Measurements from ENCODE around the gene OIP5.

The OIP5 gene

DNA sequence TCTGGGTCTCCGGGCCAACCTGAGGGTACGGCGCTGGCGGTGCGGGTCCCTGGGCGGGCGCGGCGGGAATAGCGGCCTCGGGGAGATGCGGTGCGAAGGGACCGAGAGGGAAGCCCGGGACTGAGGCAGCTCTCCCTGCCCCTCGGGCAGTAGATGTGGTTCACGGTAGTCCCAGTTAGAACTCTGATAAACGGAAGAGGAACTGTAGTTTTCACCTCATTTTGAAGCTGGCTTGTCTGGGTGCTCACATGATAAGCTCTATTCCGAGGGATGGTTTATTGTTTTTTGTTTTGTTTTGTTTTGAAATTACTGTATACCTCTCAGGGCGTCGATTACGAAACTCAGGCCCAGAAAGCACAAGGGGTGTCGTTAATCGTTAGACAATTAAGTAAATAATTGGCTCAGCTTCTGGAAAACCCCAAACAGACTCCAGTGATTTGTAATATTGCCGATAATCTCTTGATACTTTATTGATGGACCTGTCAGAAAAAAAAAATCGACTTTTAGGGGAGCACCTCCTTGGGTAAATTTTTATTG, 703 bp upstream of the OIP5 start:
- Histone ChIP-seq H4K12ac (ENCODE audit: low read depth, low read length) (peak overlapping the region; percentile 19), H3K79me1 (ENCODE audit: low read length) (peaks cover 7% of the 10 kb centered on the region), H3K36me3 (ENCODE audit: control insufficient read depth in 1 of 2, insufficient read depth in 2 of 2, low read length in 2 of 2) (peaks cover 0 to under 1% of the 10 kb centered on the region in 2 experiments), H3K23ac (ENCODE audit: low read length) (no peak overlapping the region), H3K14ac (ENCODE audit: low read length) (peak overlapping the region; percentile 64), H2BK5ac (ENCODE audit: low read depth, low read length, poor library complexity) (peak overlapping the region; percentile 49), H3K4me2 (ENCODE audit: low read length) (peak overlapping the region; percentile 68), H4K91ac (ENCODE audit: low read depth, low read length) (peak overlapping the region; percentile 50), H3K9me3 (ENCODE audit: insufficient read depth, low read depth, low read length) (peaks cover 2% of the 10 kb centered on the region), H2BK120ac (ENCODE audit: insufficient read depth, low read length, poor library complexity) (peak overlapping the region; percentile 44), H3K18ac (ENCODE audit: low read length) (peak overlapping the region; percentile 60), H4K8ac (ENCODE audit: low read depth, low read length) (peak overlapping the region; percentile 50), H3K4ac (ENCODE audit: low read depth, low read length) (peak overlapping the region; percentile 66), H3K79me2 (ENCODE audit: control insufficient read depth, insufficient read depth, low read length, poor library complexity) (peaks cover 10% of the 10 kb centered on the region), H2AK5ac (ENCODE audit: low read length) (peak overlapping the region; percentile 35), H3K27me3 (ENCODE audit: insufficient read depth, low read length) (no peaks in the 10 kb centered on the region), H3K9ac (ENCODE audit: low read length) (peak overlapping the region; percentile 3), H2AFZ (ENCODE audit: insufficient read depth, low read length, poor library complexity) (peak overlapping the region; percentile 100), H3K27ac (ENCODE audit: low read depth, low read length) (peak overlapping the region; percentile 73), H3K4me1 (ENCODE audit: control insufficient read depth in 1 of 2, insufficient read depth in 2 of 2, low read length in 2 of 2) (peaks cover 3 to 5% of the 10 kb centered on the region in 2 experiments), H3K4me3 (ENCODE audit: low read depth, low read length) (peak overlapping the region; percentile 78), H2BK12ac (ENCODE audit: low read length) (no peak overlapping the region)
- DNase-seq, result no peak
- no CpG with 5 or more reads among the region's 26 CpGs for WGBS (ENCODE audit: extremely low coverage, insufficient coverage, insufficient read length)

DNA sequence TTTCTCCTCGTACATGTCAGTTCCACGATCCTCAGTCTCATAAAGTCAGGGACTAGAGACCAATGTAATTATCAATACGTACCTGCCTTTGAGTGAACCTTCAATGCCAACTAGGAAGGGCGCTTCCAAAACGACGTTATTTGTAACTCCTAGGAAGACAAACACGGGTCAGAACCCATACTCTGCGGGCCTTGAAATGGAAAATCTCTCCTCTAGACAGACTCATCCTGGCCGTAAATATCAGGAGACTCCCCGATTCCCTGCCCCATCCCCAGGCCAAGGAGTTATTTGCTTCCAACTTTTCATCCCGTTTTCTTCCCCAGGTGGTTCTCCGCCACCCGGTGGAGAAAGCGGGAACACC, 578 bp downstream of the OIP5 start:
- Histone ChIP-seq H3K4ac (ENCODE audit: low read depth, low read length) (no peak overlapping the region), H3K27ac (ENCODE audit: low read depth, low read length) (peak overlapping the region; percentile 58), H3K14ac (ENCODE audit: low read length) (peak overlapping the region; percentile 62), H3K79me1 (ENCODE audit: low read length) (peaks cover 7% of the 10 kb centered on the region), H3K18ac (ENCODE audit: low read length) (peak overlapping the region; percentile 88), H3K79me2 (ENCODE audit: control insufficient read depth, insufficient read depth, low read length, poor library complexity) (peaks cover 10% of the 10 kb centered on the region), H3K9me3 (ENCODE audit: insufficient read depth, low read depth, low read length) (peaks cover 2% of the 10 kb centered on the region), H2BK5ac (ENCODE audit: low read depth, low read length, poor library complexity) (peak overlapping the region; percentile 58), H2AK5ac (ENCODE audit: low read length) (no peak overlapping the region), H4K91ac (ENCODE audit: low read depth, low read length) (no peak overlapping the region), H2AFZ (ENCODE audit: insufficient read depth, low read length, poor library complexity) (peak overlapping the region; percentile 90), H3K23ac (ENCODE audit: low read length) (no peak overlapping the region), H3K9ac (ENCODE audit: low read length) (peak overlapping the region; percentile 95), H4K8ac (ENCODE audit: low read depth, low read length) (peak overlapping the region; percentile 94), H3K4me3 (ENCODE audit: low read depth, low read length) (peak overlapping the region; percentile 97), H3K4me1 (ENCODE audit: control insufficient read depth in 1 of 2, insufficient read depth in 2 of 2, low read length in 2 of 2) (peaks cover 2 to 3% of the 10 kb centered on the region in 2 experiments), H2BK12ac (ENCODE audit: low read length) (no peak overlapping the region), H2BK120ac (ENCODE audit: insufficient read depth, low read length, poor library complexity) (no peak overlapping the region), H3K4me2 (ENCODE audit: low read length) (peak overlapping the region; percentile 85), H4K12ac (ENCODE audit: low read depth, low read length) (peak overlapping the region; percentile 33), H3K27me3 (ENCODE audit: insufficient read depth, low read length) (no peaks in the 10 kb centered on the region), H3K36me3 (ENCODE audit: control insufficient read depth in 1 of 2, insufficient read depth in 2 of 2, low read length in 2 of 2) (no peaks in the 10 kb centered on the region)
- no CpG with 5 or more reads among the region's 14 CpGs for WGBS (ENCODE audit: extremely low coverage, insufficient coverage, insufficient read length)
- DNase-seq, result peak; percentile 45 to 72

DNA sequence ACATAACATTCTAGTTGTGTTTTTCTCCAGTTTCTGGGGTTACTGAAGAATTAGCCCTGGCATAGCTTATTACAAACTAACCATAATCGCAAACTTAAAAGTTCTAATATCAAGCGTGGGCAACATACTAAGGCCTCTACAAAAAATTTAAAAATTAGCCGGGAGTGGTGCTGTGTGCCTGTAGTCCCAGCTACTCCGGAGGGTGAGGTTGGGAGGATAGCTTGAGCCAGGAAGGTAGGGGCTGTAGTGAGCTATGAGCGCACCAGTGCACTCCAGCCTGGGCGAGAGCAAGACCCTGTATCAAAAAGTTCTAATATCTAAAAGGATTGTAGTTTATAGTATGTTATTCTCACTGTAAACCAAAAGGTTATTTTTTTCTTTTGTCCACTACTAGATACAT, 1.1 kb downstream of the OIP5 start:
- WGBS (ENCODE audit: extremely low coverage, insufficient coverage, insufficient read length), result no CpG with 5 or more reads among the region's 6 CpGs
- no peak for DNase-seq
- H3K4me1 ChIP-seq (ENCODE audit: control insufficient read depth in 1 of 2, insufficient read depth in 2 of 2, low read length in 2 of 2), result peaks cover 2 to 3% of the 10 kb centered on the region in 2 experiments

DNA sequence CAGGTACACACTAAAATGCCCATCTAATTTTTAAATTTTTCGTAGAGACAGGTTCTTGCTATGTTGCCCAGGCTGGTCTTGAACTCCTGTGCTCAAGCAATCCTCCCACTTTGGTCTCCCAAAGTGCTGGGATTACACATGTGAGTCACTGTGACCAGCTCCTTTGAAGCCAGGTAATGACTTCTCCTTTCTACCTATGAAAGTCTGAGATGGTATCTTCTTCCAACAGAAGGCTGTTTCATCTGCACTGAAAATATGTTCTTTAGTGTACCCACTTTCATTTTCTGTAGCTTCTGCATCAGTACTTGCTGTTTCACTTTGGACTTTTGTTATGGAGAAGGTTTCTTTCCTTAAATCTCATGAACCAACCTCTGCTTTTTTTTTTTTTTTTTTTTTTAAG, 8.8 kb downstream of the OIP5 start:
- WGBS (ENCODE audit: extremely low coverage, insufficient coverage, insufficient read length), result no CpG with 5 or more reads among the region's 1 CpG
- Histone ChIP-seq H3K9me3 (ENCODE audit: insufficient read depth, low read depth, low read length) (no peaks in the 10 kb centered on the region), H3K18ac (ENCODE audit: low read length) (no peak overlapping the region), H3K27ac (ENCODE audit: low read depth, low read length) (no peak overlapping the region), H3K4me2 (ENCODE audit: low read length) (no peak overlapping the region), H4K91ac (ENCODE audit: low read depth, low read length) (no peak overlapping the region), H3K23ac (ENCODE audit: low read length) (no peak overlapping the region), H3K79me2 (ENCODE audit: control insufficient read depth, insufficient read depth, low read length, poor library complexity) (no peaks in the 10 kb centered on the region), H3K4ac (ENCODE audit: low read depth, low read length) (no peak overlapping the region), H3K4me3 (ENCODE audit: low read depth, low read length) (no peak overlapping the region), H4K12ac (ENCODE audit: low read depth, low read length) (no peak overlapping the region), H3K14ac (ENCODE audit: low read length) (no peak overlapping the region), H3K36me3 (ENCODE audit: control insufficient read depth in 1 of 2, insufficient read depth in 2 of 2, low read length in 2 of 2) (peaks cover 4 to 5% of the 10 kb centered on the region in 2 experiments), H3K4me1 (ENCODE audit: control insufficient read depth in 1 of 2, insufficient read depth in 2 of 2, low read length in 2 of 2) (no peaks in the 10 kb centered on the region), H3K9ac (ENCODE audit: low read length) (no peak overlapping the region), H2BK5ac (ENCODE audit: low read depth, low read length, poor library complexity) (no peak overlapping the region), H2BK120ac (ENCODE audit: insufficient read depth, low read length, poor library complexity) (no peak overlapping the region), H3K27me3 (ENCODE audit: insufficient read depth, low read length) (no peaks in the 10 kb centered on the region), H2AFZ (ENCODE audit: insufficient read depth, low read length, poor library complexity) (no peak overlapping the region), H2BK12ac (ENCODE audit: low read length) (no peak overlapping the region), H3K79me1 (ENCODE audit: low read length) (no peaks in the 10 kb centered on the region), H2AK5ac (ENCODE audit: low read length) (no peak overlapping the region), H4K8ac (ENCODE audit: low read depth, low read length) (no peak overlapping the region)
- no peak for DNase-seq

More for the DNA sequence above, 1.1 kb downstream of the OIP5 start:
- Histone ChIP-seq H2BK12ac (ENCODE audit: low read length) (no peak overlapping the region), H3K27ac (ENCODE audit: low read depth, low read length) (no peak overlapping the region), H4K12ac (ENCODE audit: low read depth, low read length) (no peak overlapping the region), H2AK5ac (ENCODE audit: low read length) (no peak overlapping the region), H3K9ac (ENCODE audit: low read length) (no peak overlapping the region), H3K4me3 (ENCODE audit: low read depth, low read length) (no peak overlapping the region), H3K4ac (ENCODE audit: low read depth, low read length) (no peak overlapping the region), H3K4me2 (ENCODE audit: low read length) (peak overlapping the region; percentile 85), H3K27me3 (ENCODE audit: insufficient read depth, low read length) (no peaks in the 10 kb centered on the region), H2BK5ac (ENCODE audit: low read depth, low read length, poor library complexity) (no peak overlapping the region), H3K14ac (ENCODE audit: low read length) (no peak overlapping the region), H4K8ac (ENCODE audit: low read depth, low read length) (no peak overlapping the region), H2BK120ac (ENCODE audit: insufficient read depth, low read length, poor library complexity) (no peak overlapping the region), H3K79me2 (ENCODE audit: control insufficient read depth, insufficient read depth, low read length, poor library complexity) (peaks cover 10% of the 10 kb centered on the region), H4K91ac (ENCODE audit: low read depth, low read length) (no peak overlapping the region), H3K79me1 (ENCODE audit: low read length) (peaks cover 7% of the 10 kb centered on the region), H3K23ac (ENCODE audit: low read length) (no peak overlapping the region), H3K18ac (ENCODE audit: low read length) (no peak overlapping the region), H3K36me3 (ENCODE audit: control insufficient read depth in 1 of 2, insufficient read depth in 2 of 2, low read length in 2 of 2) (peaks cover 1 to 4% of the 10 kb centered on the region in 2 experiments), H2AFZ (ENCODE audit: insufficient read depth, low read length, poor library complexity) (no peak overlapping the region), H3K9me3 (ENCODE audit: insufficient read depth, low read depth, low read length) (peaks cover 2% of the 10 kb centered on the region)
